DMS53 treated with DMSO at 0.1 percent for 48 hours (cell line): Measurements from ENCODE around the gene ABHD4.
A peak's percentile ranks its signal among the peaks of the same experiment; 100 is the strongest.
"Not testable (repeated sequence)": the region's sequence is repeated elsewhere in the genome, so short reads cannot be mapped to it uniquely, and the experiment has no call there.

ENCODE experiments used
- DNase-seq: peaks from one replicate; lab custom pipeline; 2025; ENCODE audit not compliant: unreplicated experiment; lab: John Stamatoyannopoulos, UW

The ABHD4 gene

DNA sequence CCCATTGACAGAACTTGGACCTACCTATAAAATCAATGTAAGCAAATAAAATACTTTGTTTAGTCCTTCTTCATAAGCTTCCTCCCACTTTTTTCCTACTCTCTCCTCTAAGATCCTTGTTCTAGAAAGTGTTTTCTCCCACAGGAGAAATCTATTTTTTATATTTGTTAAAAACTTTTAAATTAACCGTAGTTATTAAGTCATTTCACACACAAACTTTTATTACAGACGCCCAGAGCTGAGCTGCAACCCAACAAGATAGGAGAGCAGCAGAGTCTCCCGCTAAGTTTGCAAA lies 36.8 kb upstream of the ABHD4 start:
- no peak for DNase-seq

GRCh38 chr14:22561661-22562579 lies 36.2 kb upstream of the ABHD4 start:
- no peak for DNase-seq

DNA sequence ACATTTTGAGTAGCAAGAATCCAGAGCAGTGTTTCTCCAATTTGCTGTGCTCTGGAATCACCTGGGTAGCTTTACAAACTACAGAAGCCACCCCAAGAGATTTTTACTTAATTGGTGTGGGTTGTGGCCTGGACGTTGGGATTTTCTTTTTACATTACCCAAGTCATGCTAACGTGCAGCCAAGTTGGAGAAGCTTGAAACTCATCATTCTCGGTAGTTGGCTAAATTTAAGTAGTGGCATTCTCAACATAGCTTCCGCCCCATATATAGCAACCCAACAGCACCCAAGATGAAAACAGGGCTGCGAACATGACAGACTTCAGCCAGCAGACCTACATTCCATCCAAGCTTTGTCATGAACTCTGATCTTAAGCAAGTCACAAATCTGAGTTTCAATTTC lies 34.1 kb upstream of the ABHD4 start:
- no peak for DNase-seq

DNA sequence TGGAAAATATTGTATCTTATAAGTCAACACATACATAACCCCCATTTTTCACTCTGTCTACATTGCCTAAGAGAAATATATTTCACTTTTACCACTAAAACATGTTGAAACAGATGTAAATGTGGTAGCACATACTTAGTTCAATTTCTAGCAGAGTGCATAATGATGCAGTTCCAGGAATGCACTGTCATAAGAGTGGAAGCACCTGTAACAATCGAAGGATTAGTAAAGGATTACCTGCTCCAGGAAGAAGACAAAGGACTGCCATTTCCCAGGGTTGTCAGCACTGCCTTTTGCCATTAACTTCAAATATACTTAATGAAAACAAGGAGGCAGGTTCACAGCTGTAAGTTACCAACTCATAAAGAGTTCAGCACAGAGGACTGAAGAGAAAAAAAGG lies 33.6 kb upstream of the ABHD4 start:
- no peak for DNase-seq

- no peak for DNase-seq
These were observed 32.6 kb upstream of the ABHD4 start for GRCh38 chr14:22565391-22565945.

DNA sequence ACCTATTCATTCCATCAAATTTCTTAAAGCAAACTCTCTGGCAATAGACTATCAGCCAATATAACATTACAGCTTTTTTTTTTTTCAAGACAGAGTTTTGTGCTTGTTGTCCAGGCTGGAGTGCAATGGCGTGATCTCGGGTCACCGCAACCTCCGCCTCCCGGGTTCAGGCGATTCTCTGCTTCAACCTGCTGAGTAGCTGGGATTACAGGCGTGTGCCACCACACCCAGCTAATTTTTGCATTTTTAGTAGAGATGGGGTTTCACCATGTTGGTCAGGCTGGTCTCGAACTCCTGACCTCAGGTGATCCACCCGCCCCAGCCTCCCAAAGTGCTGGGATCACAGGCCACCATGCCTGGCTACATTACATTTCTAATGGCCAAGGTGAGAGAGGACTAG lies 31.8 kb upstream of the ABHD4 start:
- not testable (repeated sequence) for DNase-seq

DNA sequence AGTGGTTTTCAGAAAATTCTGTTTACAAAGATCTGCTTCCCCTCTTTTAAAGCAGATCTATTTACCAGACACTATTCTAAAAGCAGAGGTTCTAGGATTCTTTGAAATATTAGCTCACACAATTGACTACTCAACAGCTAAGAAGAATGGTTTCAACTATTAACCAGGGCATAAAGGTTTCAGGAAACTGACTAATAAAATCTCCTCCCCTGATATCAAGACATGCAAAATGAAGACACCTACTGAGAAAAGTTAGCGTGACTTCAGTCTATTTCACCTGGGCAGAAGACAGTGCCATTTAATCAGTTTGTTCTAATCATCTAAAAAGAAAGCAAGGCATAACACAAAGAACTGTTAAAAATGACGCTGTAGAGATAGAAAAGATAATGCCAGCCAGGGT lies 31.3 kb upstream of the ABHD4 start:
- no peak for DNase-seq

DNA sequence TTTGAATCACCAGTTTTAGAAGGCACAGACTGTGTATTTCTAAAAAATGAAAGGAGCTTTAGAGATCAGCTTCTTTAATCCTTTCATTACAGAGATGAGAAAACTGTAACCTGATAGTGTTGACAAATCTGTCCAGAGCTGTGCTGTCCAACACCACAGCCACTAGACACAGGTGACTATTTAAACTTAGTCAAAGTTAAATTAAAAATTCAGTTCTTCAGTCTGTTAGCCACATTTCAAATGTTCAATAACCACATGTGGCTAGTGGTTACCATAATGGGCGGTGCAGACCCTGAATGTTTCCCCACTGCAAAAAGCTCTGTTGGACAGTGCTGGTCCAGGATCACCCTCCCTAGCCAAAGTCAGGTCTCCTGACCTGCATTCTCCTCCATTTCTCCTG lies 30.7 kb upstream of the ABHD4 start:
- peak; percentile 28 for DNase-seq

DNA sequence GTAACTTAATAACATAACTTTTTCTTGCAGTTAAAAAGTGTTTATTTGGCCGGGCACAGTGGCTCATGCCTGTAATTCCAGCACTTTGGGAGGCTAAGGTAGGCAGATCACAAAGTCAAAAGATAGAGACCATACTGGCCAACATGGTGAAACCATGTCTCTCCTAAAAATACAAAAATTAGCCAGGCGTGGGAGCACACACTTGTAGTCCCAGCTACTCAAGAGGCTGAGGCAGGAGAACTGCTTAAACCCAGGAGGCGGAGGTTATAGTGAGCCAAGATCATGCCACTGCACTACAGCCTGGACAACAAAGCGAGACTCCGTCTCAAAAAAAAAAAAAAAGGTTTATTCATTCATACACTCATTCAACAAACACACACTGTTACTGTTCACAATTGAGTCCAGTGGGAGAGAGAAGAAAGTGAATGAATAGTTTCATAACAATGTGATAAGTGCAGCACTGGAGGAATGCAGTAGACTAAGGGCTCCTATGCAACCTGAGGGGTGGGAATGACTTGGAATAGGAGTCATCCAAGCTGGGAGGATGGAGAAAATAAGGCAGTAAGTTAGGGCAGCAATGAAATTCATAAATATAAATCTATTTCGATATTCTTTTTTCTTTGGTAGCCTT lies 28.9 kb upstream of the ABHD4 start:
- DNase-seq = no peak

GRCh38 chr14:22569737-22570131 lies 28.4 kb upstream of the ABHD4 start:
- no peak for DNase-seq

GRCh38 chr14:22570132-22570949 lies 27.8 kb upstream of the ABHD4 start:
- DNase-seq = peak; percentile 27

- peak; percentile 7 for DNase-seq
These were observed 25.5 kb upstream of the ABHD4 start for GRCh38 chr14:22572562-22573058.

DNA sequence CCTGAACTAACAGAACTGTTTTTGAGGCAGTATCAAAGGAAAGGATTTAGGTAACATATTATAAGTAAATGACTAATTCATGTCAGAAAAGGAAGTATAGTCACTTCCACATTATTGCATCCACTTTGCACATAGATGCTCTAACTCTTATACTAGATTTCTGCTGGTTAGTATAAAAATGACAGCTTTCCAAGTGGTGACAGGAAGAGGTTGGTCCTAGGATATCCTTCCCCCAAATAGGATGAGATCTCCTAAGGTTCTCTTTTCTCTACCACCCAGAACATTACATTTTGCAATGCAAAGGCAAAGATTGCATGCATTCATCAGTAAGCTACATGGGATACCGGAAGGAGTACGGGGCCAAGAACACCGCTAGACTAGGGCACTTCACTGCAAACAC lies 24.3 kb upstream of the ABHD4 start:
- DNase-seq = no peak

DNA sequence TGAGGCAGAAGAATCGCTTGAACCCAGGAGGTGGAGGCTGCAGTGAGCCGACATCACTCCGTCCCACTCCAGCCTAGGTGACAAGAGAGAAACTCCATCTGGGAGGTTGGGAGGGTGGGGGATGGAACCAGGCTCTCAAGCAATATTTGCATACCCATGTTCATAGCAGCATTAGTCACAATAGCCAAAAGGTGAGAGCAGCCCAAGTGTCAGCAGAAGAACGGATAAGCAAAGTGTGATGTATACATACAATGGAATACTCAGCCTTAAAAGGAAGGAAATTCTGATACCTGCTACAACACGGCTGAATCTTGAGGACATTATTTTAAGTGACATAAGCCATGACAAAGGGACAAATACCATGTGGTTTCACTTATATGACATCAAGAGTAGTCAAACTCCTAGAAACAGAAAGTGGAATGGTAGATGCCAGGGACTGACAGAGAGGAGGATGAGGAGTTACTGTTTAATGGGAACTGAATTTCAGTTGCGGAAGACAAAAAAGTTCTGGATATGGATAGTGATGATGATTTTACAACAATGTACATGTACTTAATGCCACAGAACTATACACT lies 20.7 kb upstream of the ABHD4 start:
- no peak for DNase-seq

GRCh38 chr14:22579236-22579635 lies 18.9 kb upstream of the ABHD4 start:
- DNase-seq = no peak

GRCh38 chr14:22579881-22580280 lies 18.2 kb upstream of the ABHD4 start:
- no peak for DNase-seq

DNA sequence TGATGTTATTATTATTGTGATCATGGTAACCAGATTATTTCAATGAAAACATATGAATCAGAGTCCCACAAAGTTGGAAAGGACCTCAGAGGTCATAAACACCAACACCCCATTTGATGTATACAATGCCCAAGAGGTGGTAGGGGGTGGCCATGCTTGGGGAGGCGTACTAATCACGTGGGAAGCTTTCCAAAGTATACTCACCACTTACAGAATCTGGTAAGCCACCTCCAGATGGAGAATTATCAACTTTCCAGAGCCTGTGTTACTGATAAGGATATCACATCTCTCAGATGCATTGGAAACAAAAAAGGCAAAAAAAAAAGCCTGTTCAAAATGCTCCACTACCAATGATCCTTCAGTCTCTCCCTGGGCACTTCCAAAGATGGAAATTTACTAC lies 17.5 kb upstream of the ABHD4 start:
- DNase-seq = no peak

DNA sequence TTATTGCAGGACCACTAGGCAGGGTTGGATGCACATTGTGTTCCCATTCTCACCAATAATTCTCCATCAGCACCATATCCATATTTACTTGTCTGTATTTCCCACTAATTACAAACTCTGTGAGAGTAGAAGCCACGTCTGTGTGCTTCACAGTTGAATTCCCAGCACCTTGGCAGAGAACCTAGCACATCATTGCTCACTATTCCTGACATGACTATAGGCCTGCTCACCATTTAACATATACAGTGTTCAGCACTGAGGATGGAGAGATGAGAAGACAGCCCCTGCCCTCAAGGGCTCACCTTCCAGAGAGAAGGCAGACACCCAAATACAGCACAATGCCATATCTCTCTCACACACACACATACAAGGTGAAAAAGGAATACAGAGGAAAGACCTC lies 14.1 kb upstream of the ABHD4 start:
- no peak for DNase-seq

DNA sequence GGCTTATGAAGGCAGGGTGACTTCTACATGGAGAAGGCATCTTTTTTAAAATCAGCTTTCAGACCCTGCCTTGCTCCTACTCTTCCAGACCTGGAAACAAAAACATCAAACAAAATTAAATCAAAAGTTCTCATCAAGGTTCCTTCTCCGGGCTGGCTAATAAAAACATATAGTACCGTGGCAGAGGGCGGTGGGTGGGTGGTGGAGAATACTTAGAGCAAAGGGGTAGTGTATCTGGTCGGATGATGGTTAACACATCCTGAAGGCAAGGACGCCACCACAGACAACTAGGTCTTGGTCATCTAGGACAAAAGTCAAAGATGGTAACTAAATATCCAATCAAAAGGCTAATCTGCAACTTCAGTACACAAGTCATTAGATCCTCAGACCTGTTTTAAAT lies 10.9 kb upstream of the ABHD4 start:
- DNase-seq = no peak

GRCh38 chr14:22587677-22588422 lies 10.2 kb upstream of the ABHD4 start:
- not testable (repeated sequence) for DNase-seq
